ENCODE data around the gene BCAS3. TPM values are rescaled to one million over a fixed set of nuclear protein-coding genes. Genes with fewer than 3 reads are reported as not detected.
"Not testable (repeated sequence)": the region's sequence is repeated elsewhere in the genome, so short reads cannot be mapped to it uniquely, and the experiment has no call there.

Gene BCAS3
- total and polyA plus RNA-seq, 10 donors = 3.7 to 56.0 (median 42.3) TPM

DNA sequence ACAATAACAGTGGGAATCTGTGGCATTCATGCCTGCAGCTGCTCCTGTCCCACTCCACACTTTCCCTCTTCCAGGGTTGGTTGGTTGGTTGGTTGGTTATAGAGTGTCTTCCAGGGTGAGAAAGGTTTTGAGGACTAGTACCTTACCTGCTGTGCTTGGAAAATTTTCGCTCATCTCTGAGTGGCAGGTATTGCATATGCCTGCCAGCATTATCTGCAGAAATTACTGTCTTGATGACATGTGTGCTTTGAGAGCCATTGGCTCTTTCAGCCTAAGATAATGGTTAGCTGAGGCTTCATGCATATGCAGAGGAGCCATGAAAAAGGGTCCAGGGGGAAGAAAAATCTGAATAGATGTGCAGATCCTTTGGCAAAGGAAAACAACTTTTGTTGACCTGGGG is 131.8 kb downstream of the BCAS3 start:
- intact Hi-C loops (cut with DNase I; ENCODE audit: low total_unique reads) = no loop called here
- 82 to 100% (median 95%) methylated on average over 1 of the region's 1 CpG for WGBS, 5 donors
- no peak for DNase-seq

DNA sequence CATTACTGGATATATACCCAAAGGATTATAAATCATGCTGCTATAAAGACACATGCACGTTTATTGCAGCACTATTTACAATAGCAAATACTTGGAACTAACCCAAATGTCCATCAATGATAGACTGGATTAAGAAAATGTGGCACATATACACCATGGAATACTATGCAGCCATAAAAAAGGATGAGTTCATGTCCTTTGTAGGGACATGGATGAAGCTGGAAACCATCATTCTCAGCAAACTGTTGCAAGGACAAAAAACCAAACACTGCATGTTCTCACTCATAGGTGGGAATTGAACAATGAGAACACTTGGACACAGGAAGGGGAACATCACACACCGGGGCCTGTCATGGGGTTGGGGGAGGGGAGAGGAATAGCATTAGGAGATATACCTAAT is 137.3 kb downstream of the BCAS3 start:
- 70 to 96% (median 90%) methylated on average over 2 of the region's 2 CpGs for WGBS, 5 donors
- H3K4me3 ChIP-seq; H3K27ac ChIP-seq; DNase-seq; H3K4me1 ChIP-seq; intact Hi-C loops (cut with DNase I; ENCODE audit: low total_unique reads); H3K27me3 ChIP-seq (replicated peaks in 1 of 7): not testable (repeated sequence)
- Histone ChIP-seq H3K9me3 (peaks cover 0 to 43% (median 31%) of the 10 kb centered on the region in 8 donors), H3K36me3 (peaks cover 0 to 23% (median 10%) of the 10 kb centered on the region in 6 donors)

More for the DNA sequence above, 131.8 kb downstream of the BCAS3 start:
- Histone ChIP-seq H3K4me1 (no peaks in the 10 kb centered on the region), H3K9me3 (peaks cover 0 to 39% (median 28%) of the 10 kb centered on the region in 8 donors), H3K27ac (no peak overlapping the region), H3K27me3 (replicated peaks in 1 of 7) (no peaks in the 10 kb centered on the region), H3K36me3 (peaks cover 0 to 45% (median 10%) of the 10 kb centered on the region in 6 donors), H3K4me3 (no peak overlapping the region)
- TF ChIP-seq, protein P1, sequence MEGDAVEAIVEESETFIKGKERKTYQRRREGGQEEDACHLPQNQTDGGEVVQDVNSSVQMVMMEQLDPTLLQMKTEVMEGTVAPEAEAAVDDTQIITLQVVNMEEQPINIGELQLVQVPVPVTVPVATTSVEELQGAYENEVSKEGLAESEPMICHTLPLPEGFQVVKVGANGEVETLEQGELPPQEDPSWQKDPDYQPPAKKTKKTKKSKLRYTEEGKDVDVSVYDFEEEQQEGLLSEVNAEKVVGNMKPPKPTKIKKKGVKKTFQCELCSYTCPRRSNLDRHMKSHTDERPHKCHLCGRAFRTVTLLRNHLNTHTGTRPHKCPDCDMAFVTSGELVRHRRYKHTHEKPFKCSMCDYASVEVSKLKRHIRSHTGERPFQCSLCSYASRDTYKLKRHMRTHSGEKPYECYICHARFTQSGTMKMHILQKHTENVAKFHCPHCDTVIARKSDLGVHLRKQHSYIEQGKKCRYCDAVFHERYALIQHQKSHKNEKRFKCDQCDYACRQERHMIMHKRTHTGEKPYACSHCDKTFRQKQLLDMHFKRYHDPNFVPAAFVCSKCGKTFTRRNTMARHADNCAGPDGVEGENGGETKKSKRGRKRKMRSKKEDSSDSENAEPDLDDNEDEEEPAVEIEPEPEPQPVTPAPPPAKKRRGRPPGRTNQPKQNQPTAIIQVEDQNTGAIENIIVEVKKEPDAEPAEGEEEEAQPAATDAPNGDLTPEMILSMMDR (IDR thresholded peaks at IDR 0.05 in 8 of 11, conservative IDR thresholded peaks at IDR 0.05 in 3 of 11) = no peak
- no peak for TF ChIP-seq POLR2AphosphoS5 (IDR thresholded peaks at IDR 0.05)
- TF ChIP-seq POLR2A (IDR thresholded peaks at IDR 0.05) = no peak

DNA sequence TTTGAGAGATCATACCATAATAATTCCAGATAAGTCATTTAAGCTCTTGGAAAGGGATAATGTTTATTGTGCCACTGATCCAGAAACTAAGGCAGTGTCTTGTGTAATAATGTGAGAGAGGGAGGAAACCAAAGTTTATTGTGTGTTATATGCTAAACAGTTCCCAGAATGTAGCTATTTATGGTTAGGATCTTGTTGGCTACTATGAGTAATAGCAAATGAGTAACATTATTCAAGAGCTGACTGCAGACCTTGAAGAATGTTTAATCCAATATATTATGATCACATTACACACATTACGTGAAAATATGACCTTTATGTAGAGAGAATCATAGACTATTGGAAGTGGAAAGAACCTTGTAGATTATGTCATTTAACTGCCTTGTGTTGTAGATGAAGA is 139.5 kb downstream of the BCAS3 start:
- TF ChIP-seq POLR2A (IDR thresholded peaks at IDR 0.05) (no peak), POLR2AphosphoS5 (IDR thresholded peaks at IDR 0.05) (no peak)
- TF ChIP-seq, protein P1 (IDR thresholded peaks at IDR 0.05 in 8 of 11, conservative IDR thresholded peaks at IDR 0.05 in 3 of 11) = no peak
- peaks cover 0 to 9% (median 0%) of the 10 kb centered on the region in 6 donors for H3K36me3 ChIP-seq
- H3K9me3 ChIP-seq = peaks cover 0 to 26% (median 18%) of the 10 kb centered on the region in 8 donors
- H3K4me3 ChIP-seq = no peak overlapping the region
- no peaks in the 10 kb centered on the region for H3K4me1 ChIP-seq
- intact Hi-C loops (cut with DNase I; ENCODE audit: low total_unique reads) = no loop called here
- no peak overlapping the region for H3K27ac ChIP-seq
- H3K27me3 ChIP-seq (replicated peaks in 1 of 7) = no peaks in the 10 kb centered on the region
- DNase-seq = no peak
- WGBS, 5 donors = 83 to 95% (median 85%) methylated on average over 1 of the region's 1 CpG

DNA sequence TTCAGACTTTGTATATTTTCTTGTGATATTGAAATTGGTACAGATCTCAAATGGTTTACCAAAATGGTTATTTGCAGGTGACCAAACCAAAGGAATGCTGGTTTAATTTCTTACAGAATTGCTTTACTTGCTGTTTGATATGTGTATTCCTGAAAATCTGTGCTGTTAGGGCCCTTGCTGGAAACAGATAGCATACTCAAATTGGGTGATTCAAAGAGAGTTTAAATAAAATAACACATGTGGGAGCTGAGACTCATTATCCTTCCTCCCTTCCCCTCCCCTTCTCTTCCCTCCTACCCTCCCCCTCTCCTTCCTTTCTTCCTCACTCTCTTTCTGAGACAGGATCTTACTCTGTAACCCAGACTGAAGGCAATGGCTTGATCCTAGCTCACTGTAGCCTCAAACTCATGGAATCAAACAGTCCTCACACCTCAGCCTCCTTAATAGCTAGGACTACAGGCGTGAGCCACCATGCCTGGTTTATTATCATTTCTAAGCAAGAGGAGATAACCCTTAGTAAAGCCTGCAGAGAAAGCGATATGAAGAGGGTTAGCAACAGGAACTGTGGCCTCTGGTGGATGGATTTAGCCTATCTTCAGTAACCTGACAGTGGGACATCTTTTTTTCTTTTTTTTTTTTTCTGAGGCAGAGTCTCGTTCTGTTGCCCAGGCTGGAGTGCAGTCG is 141.9 kb downstream of the BCAS3 start:
- Histone ChIP-seq H3K4me1 (no peaks in the 10 kb centered on the region), H3K27me3 (replicated peaks in 1 of 7) (no peaks in the 10 kb centered on the region), H3K27ac (no peak overlapping the region), H3K4me3 (no peak overlapping the region), H3K9me3 (peaks cover 0 to 3% (median 2%) of the 10 kb centered on the region in 8 donors), H3K36me3 (no peaks in the 10 kb centered on the region)
- 91 to 97% (median 94%) methylated on average over 4 of the region's 4 CpGs for WGBS, 5 donors
- intact Hi-C loops (cut with DNase I; ENCODE audit: low total_unique reads) = no loop called here
- DNase-seq = no peak
- no peak for TF ChIP-seq POLR2A (IDR thresholded peaks at IDR 0.05)
- TF ChIP-seq, protein P1 (IDR thresholded peaks at IDR 0.05 in 8 of 11, conservative IDR thresholded peaks at IDR 0.05 in 3 of 11) = no peak
- no peak for TF ChIP-seq POLR2AphosphoS5 (IDR thresholded peaks at IDR 0.05)

Data from spleen (tissue), 11 donors.